Activated T-cell treated with anti-CD3 and anti-CD28 coated beads, Interleukin-2, amount 50 U/mL, for 4 hours (primary cell): ENCODE results near the gene KLK2. TPM values are rescaled to one million over a fixed set of nuclear protein-coding genes. Genes with fewer than 3 reads are reported as not detected.
A peak's percentile ranks its signal among the peaks of the same experiment; 100 is the strongest.

ENCODE experiments used
- ATAC-seq, 2 donors: fragments of 200-7000 bp; cut with Tn5 transposase; one replicate each; pipeline ENCODE4 v1.10.0; 2021
- DNase-seq: peaks from one replicate; pipeline ENCODE4 v3.0.0-alpha.2; 2020
- H3K27me3 Mint-ChIP-seq: one replicate; pipeline ENCODE4 v1.8.0; 2021; ENCODE audit warnings: low read depth, mixed read lengths
- H3K36me3 Mint-ChIP-seq: one replicate; pipeline ENCODE4 v1.8.0; 2022; ENCODE audit warnings: mixed read lengths; ENCODE audit not compliant: insufficient read depth
- H3K4me1 Mint-ChIP-seq: one replicate; pipeline ENCODE4 v1.8.0; 2021; ENCODE audit warnings: low read depth, mixed read lengths
- H3K4me3 Mint-ChIP-seq: one replicate; pipeline ENCODE4 v1.8.0; 2021; ENCODE audit warnings: mild to moderate bottlenecking, moderate library complexity, mixed read lengths
- H3K9me3 Mint-ChIP-seq: one replicate; pipeline ENCODE4 v1.8.0; 2021; ENCODE audit warnings: mixed read lengths
- total RNA-seq, 3 donors: library from RNA; stranded (reverse); gene quantifications; one replicate each; pipeline ENCODE4 v1.2.1, GENCODE V29; 2021

KLK2 gene
- total RNA-seq, 3 donors from 2014 or later: not detected

GRCh38 chr19:50861496-50862286 is 11.5 kb upstream of the KLK2 start:
- Mint-ChIP-seq H3K4me1 (no peaks in the 10 kb centered on the region), H3K27me3 (peaks cover 51% of the 10 kb centered on the region), H3K4me3 (no peak overlapping the region), H3K36me3 (peaks cover 3% of the 10 kb centered on the region), H3K9me3 (peaks cover 10% of the 10 kb centered on the region)
- no peak for ATAC-seq
- no peak for DNase-seq

DNA sequence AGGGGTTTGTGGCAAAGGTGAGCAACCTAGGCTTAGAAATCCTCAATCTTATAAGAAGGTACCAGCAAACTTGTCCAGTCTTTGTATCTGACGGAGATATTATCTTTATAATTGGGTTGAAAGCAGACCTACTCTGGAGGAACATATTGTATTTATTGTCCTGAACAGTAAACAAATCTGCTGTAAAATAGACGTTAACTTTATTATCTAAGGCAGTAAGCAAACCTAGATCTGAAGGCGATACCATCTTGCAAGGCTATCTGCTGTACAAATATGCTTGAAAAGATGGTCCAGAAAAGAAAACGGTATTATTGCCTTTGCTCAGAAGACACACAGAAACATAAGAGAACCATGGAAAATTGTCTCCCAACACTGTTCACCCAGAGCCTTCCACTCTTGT is 3.8 kb upstream of the KLK2 start:
- H3K36me3 Mint-ChIP-seq: no peaks in the 10 kb centered on the region
- DNase-seq (no peak), ATAC-seq (no peak)

GRCh38 chr19:50870417-50871089 is 2.7 kb upstream of the KLK2 start:
- ATAC-seq (peak in 1 of 2 donors; percentile 7), DNase-seq (no peak)
- Mint-ChIP-seq H3K9me3 (no peaks in the 10 kb centered on the region), H3K27me3 (peaks cover 46% of the 10 kb centered on the region), H3K4me3 (no peak overlapping the region), H3K36me3 (no peaks in the 10 kb centered on the region), H3K4me1 (no peaks in the 10 kb centered on the region)

More for the DNA sequence above, 3.8 kb upstream of the KLK2 start:
- no peaks in the 10 kb centered on the region for H3K9me3 Mint-ChIP-seq
- no peak overlapping the region for H3K4me3 Mint-ChIP-seq
- no peaks in the 10 kb centered on the region for H3K4me1 Mint-ChIP-seq
- peaks cover 50% of the 10 kb centered on the region for H3K27me3 Mint-ChIP-seq

DNA sequence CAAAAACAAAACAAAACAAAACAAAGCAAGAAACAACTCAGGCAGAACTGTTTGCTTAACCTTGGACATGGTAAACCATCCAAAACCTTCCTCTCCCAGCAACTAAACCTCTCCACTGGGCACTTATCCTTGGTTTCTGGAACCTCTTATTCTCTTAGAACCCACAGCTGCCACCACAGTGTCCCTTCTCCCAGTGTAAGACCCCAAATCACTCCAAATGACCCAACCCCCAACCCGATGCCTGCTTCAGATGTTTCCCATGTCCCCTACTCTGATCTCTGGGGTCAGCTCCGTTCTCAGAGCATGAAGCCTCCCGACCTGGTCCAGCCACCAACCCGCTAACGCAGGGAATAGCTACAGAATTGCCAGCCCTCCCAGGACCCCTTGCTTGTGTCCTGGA is 972 bp downstream of the KLK2 start:
- DNase-seq (no peak), ATAC-seq (no peak)
- Mint-ChIP-seq H3K4me1 (no peaks in the 10 kb centered on the region), H3K27me3 (peaks cover 38% of the 10 kb centered on the region), H3K36me3 (no peaks in the 10 kb centered on the region), H3K9me3 (no peaks in the 10 kb centered on the region), H3K4me3 (no peak overlapping the region)

GRCh38 chr19:50875795-50876422 is 2.7 kb downstream of the KLK2 start:
- ATAC-seq: no peak
- no peaks in the 10 kb centered on the region for H3K4me1 Mint-ChIP-seq
- peaks cover 38% of the 10 kb centered on the region for H3K27me3 Mint-ChIP-seq
- no peak overlapping the region for H3K4me3 Mint-ChIP-seq
- no peaks in the 10 kb centered on the region for H3K36me3 Mint-ChIP-seq
- H3K9me3 Mint-ChIP-seq: no peaks in the 10 kb centered on the region
- DNase-seq: no peak

DNA sequence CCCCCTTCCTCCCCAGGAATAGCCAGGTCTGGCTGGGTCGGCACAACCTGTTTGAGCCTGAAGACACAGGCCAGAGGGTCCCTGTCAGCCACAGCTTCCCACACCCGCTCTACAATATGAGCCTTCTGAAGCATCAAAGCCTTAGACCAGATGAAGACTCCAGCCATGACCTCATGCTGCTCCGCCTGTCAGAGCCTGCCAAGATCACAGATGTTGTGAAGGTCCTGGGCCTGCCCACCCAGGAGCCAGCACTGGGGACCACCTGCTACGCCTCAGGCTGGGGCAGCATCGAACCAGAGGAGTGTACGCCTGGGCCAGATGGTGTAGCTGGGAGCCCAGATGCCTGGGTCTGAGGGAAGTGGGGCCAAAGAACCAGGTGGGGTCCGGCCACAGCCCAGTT is 3.2 kb downstream of the KLK2 start:
- no peaks in the 10 kb centered on the region for H3K36me3 Mint-ChIP-seq
- H3K9me3 Mint-ChIP-seq: no peaks in the 10 kb centered on the region
- no peak for DNase-seq
- H3K4me3 Mint-ChIP-seq: no peak overlapping the region
- peaks cover 35% of the 10 kb centered on the region for H3K27me3 Mint-ChIP-seq
- no peak for ATAC-seq
- no peaks in the 10 kb centered on the region for H3K4me1 Mint-ChIP-seq

- Mint-ChIP-seq H3K9me3 (no peaks in the 10 kb centered on the region), H3K4me3 (no peak overlapping the region), H3K36me3 (no peaks in the 10 kb centered on the region), H3K4me1 (no peaks in the 10 kb centered on the region), H3K27me3 (peaks cover 30% of the 10 kb centered on the region)
- ATAC-seq (no peak), DNase-seq (no peak)
These were observed 4.1 kb downstream of the KLK2 start for GRCh38 chr19:50877338-50877737.

GRCh38 chr19:50878851-50879250 is 5.6 kb downstream of the KLK2 start:
- no peak for DNase-seq
- Mint-ChIP-seq H3K36me3 (no peaks in the 10 kb centered on the region), H3K4me3 (no peak overlapping the region), H3K9me3 (no peaks in the 10 kb centered on the region), H3K4me1 (no peaks in the 10 kb centered on the region), H3K27me3 (peaks cover 27% of the 10 kb centered on the region)
- no peak for ATAC-seq

- no peak for ATAC-seq
- peaks cover 29% of the 10 kb centered on the region for H3K27me3 Mint-ChIP-seq
- no peaks in the 10 kb centered on the region for H3K4me1 Mint-ChIP-seq
- DNase-seq: no peak
- no peaks in the 10 kb centered on the region for H3K9me3 Mint-ChIP-seq
- H3K36me3 Mint-ChIP-seq: no peaks in the 10 kb centered on the region
- H3K4me3 Mint-ChIP-seq: no peak overlapping the region
These were observed 7.0 kb downstream of the KLK2 start for GRCh38 chr19:50880241-50880640.

DNA sequence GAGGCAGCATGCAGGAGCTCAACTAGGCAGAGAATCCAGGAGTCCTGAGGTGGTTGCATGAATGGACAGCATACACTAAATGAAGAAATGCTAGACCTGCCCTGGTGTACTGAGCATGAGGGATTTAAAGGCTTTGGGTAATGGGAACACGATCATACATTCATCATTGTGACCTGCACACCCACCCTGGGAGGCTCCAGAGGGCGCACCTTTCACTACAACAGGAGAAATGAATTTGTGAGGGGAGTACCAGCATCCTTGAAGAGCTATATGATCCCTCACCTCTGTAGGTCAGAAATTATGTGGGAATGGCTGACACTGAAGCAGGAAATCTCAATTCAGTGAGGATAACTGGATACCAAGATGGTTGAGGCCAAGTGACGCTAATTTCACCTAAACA is 8.9 kb downstream of the KLK2 start:
- Mint-ChIP-seq H3K4me3 (no peak overlapping the region), H3K27me3 (peaks cover 40% of the 10 kb centered on the region), H3K36me3 (no peaks in the 10 kb centered on the region), H3K9me3 (no peaks in the 10 kb centered on the region), H3K4me1 (no peaks in the 10 kb centered on the region)
- DNase-seq (no peak), ATAC-seq (no peak)

DNA sequence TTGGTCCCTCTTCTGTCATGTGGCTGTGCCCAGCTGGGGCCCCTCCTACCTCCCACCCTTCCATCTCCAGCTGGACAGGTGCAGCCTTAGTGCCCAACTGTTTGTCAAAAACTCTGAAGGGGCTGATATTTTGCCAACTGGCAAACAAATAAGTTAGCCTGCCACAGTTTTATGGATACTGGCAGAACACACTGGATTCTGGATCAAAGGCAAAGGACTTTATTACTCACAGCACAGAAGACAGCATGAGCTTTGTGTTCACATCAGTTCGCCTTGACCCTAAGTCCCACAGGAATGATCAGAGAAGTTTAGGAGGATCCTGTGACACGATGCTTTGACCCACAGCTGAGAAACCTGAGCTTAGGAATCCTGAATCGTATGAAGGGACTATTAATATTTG is 16.4 kb downstream of the KLK2 start:
- no peaks in the 10 kb centered on the region for H3K36me3 Mint-ChIP-seq

GRCh38 chr19:50890422-50891252 is 17.4 kb downstream of the KLK2 start:
- Mint-ChIP-seq H3K4me3 (no peak overlapping the region), H3K4me1 (no peaks in the 10 kb centered on the region), H3K27me3 (peaks cover 32% of the 10 kb centered on the region), H3K9me3 (no peaks in the 10 kb centered on the region), H3K36me3 (no peaks in the 10 kb centered on the region)
- ATAC-seq (no peak), DNase-seq (no peak)

More for the DNA sequence above, 16.4 kb downstream of the KLK2 start:
- peaks cover 30% of the 10 kb centered on the region for H3K27me3 Mint-ChIP-seq
- ATAC-seq: no peak
- DNase-seq: no peak
- H3K4me1 Mint-ChIP-seq: no peaks in the 10 kb centered on the region
- H3K4me3 Mint-ChIP-seq: no peak overlapping the region
- no peaks in the 10 kb centered on the region for H3K9me3 Mint-ChIP-seq

GRCh38 chr19:50891253-50891625 is 18.0 kb downstream of the KLK2 start:
- H3K4me3 Mint-ChIP-seq: no peak overlapping the region
- ATAC-seq (no peak), DNase-seq (no peak)
- H3K36me3 Mint-ChIP-seq: no peaks in the 10 kb centered on the region
- no peaks in the 10 kb centered on the region for H3K9me3 Mint-ChIP-seq
- H3K27me3 Mint-ChIP-seq: peaks cover 27% of the 10 kb centered on the region
- H3K4me1 Mint-ChIP-seq: no peaks in the 10 kb centered on the region

DNA sequence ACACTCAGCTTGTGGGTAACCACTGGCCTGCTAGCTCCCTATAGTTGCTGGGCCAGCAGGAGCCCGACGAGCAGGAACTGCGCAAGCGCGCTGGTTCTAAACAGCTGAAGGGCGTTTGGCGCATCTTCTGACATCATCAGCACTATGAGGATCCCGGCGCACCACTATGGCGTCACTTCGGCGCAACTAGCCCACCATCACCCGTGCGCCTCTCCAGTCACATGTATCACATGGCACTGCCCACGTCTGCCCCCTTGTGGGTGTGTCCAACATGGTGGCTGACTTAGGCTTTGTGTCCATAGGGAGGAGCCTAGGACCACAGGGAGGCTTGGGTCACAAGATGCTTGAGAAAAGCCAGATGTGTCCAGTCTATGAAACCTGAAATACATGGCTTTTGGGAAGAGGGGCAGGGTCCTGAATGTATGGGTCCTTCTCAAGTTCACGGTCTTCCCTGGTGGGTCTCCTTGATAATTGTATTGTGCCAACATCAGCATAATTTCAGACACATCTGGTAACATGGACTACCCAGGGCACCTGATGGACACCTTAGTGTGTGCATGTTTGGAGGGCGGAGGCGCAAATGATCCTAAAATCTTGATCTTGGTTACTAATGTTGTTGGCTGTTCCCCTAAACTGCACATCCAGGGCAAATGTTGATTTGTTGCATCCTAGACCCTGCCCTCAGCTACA is 20.0 kb downstream of the KLK2 start:
- Mint-ChIP-seq H3K4me1 (no peaks in the 10 kb centered on the region), H3K4me3 (no peak overlapping the region), H3K27me3 (peaks cover 25% of the 10 kb centered on the region), H3K36me3 (no peaks in the 10 kb centered on the region), H3K9me3 (no peaks in the 10 kb centered on the region)
- no peak for DNase-seq
- ATAC-seq: no peak
